Measurements from ENCODE around the gene CHERP. TPM values are rescaled to one million over a fixed set of nuclear protein-coding genes. Genes with fewer than 3 reads are reported as not detected.

CHERP gene
- total RNA-seq, 1 donor from 2014 or later = 7.3 TPM

GRCh38 chr19:16521715-16522289 lies 20.4 kb downstream of the CHERP start:
- Histone ChIP-seq H3K4me3 (ENCODE audit: low read length in 3 of 3) (no peak overlapping the region), H3K9ac (ENCODE audit: low read depth in 1 of 3, low read length in 3 of 3) (no peak overlapping the region), H3K9me3 (ENCODE audit: control insufficient read depth in 3 of 3, low read length in 3 of 3) (no peaks in the 10 kb centered on the region), H3K4me1 (ENCODE audit: control insufficient read depth in 3 of 3, insufficient read depth in 3 of 3, low read length in 3 of 3) (peaks cover 0 to under 1% (median 0%) of the 10 kb centered on the region in 3 donors), H3K27me3 (ENCODE audit: control insufficient read depth in 3 of 3, insufficient read depth in 3 of 3, low read length in 3 of 3) (no peaks in the 10 kb centered on the region), H3K27ac (ENCODE audit: low read depth, low read length) (no peak overlapping the region), H3K36me3 (ENCODE audit: control insufficient read depth in 3 of 3, insufficient read depth in 3 of 3, low read length in 3 of 3) (peaks cover 66 to 83% (median 81%) of the 10 kb centered on the region in 3 donors)

DNA sequence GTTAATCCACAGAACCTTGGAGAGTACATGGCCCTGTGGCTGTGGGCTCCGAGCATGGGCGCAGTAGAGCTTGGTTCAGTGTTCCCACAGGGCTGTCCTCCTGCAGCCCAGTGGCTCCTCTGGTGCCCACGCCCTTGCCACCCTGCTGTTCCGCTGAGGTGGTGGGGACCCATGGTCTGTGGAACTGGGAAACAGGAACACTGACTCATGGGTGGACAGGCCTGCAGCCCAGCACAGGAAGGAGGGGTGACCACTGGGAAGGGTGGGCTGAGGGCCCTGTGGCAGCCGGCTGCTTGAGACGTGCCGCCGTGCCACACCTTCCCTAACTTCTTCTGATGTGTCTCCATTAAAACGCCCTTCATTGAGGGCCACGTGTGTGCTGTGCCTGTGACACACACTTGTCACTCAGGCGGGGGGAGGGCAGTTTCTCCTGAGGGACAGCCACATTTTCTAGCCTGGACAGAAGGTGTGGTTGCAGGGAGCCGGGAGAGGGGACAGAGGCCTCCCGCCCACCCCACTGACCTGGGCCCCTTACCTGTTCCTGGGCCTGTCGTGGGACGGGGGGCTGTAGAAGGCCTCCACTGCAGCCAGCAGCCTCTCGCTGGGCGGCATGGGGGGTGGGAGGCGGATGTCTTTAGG lies 21.1 kb downstream of the CHERP start:
- no peaks in the 10 kb centered on the region for H3K9me3 ChIP-seq (ENCODE audit: control insufficient read depth in 3 of 3, low read length in 3 of 3)
- H3K27ac ChIP-seq (ENCODE audit: low read depth, low read length) = no peak overlapping the region
- no peaks in the 10 kb centered on the region for H3K4me1 ChIP-seq (ENCODE audit: control insufficient read depth in 3 of 3, insufficient read depth in 3 of 3, low read length in 3 of 3)
- no peak overlapping the region for H3K4me3 ChIP-seq (ENCODE audit: low read length in 3 of 3)
- peaks cover 64 to 82% (median 80%) of the 10 kb centered on the region in 3 donors for H3K36me3 ChIP-seq (ENCODE audit: control insufficient read depth in 3 of 3, insufficient read depth in 3 of 3, low read length in 3 of 3)
- H3K27me3 ChIP-seq (ENCODE audit: control insufficient read depth in 3 of 3, insufficient read depth in 3 of 3, low read length in 3 of 3) = no peaks in the 10 kb centered on the region
- H3K9ac ChIP-seq (ENCODE audit: low read depth in 1 of 3, low read length in 3 of 3) = no peak overlapping the region

DNA sequence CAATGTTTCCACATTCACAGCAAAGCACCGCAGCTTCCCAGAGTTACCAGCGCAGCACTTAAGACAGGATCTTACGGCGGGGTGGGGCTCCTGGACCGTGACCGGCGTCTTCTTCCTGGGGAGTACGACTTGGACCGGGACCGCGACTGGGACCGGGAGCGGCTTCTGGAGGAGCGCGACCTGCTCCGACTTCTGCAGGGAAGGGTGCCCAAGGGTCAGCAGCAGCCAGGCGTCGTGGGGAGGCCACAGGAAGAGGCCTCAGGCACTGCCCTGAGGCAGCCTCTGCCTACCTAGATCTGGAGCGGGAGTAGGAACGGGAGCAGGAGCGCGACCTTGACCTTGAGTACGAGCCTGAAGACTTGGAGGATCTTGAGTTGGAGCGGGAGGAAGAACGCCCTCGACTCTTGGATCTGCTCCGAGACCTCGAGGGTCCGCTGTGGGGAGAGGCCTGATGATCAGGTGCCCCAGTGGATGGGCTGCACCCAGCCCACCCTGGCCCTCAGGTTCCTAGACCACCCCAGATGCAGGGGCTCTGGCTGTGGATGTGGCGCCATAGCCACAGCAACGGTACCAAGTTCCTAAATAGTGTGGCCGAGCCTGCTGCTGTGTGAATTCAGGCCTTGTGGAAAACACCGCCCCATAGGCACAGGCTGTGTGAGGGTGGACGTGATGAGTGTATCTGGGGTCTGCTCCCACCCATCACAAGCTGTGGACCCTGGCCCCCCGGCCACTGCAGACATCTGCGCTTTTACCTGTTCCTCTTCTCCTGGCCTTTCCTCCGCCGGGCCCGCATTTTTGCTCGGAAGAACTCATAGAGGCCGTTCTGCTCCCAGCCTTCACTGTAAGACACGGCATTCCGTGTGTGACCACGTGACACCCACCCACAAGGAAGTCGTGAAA lies 21.9 kb downstream of the CHERP start:
- peaks cover 62 to 76% (median 73%) of the 10 kb centered on the region in 3 donors for H3K36me3 ChIP-seq (ENCODE audit: control insufficient read depth in 3 of 3, insufficient read depth in 3 of 3, low read length in 3 of 3)
- H3K4me1 ChIP-seq (ENCODE audit: control insufficient read depth in 3 of 3, insufficient read depth in 3 of 3, low read length in 3 of 3) = no peaks in the 10 kb centered on the region
- H3K4me3 ChIP-seq (ENCODE audit: low read length in 3 of 3) = no peak overlapping the region
- H3K9ac ChIP-seq (ENCODE audit: low read depth in 1 of 3, low read length in 3 of 3) = no peak overlapping the region
- no peaks in the 10 kb centered on the region for H3K9me3 ChIP-seq (ENCODE audit: control insufficient read depth in 3 of 3, low read length in 3 of 3)
- H3K27ac ChIP-seq (ENCODE audit: low read depth, low read length) = no peak overlapping the region
- H3K27me3 ChIP-seq (ENCODE audit: control insufficient read depth in 3 of 3, insufficient read depth in 3 of 3, low read length in 3 of 3) = no peaks in the 10 kb centered on the region

DNA sequence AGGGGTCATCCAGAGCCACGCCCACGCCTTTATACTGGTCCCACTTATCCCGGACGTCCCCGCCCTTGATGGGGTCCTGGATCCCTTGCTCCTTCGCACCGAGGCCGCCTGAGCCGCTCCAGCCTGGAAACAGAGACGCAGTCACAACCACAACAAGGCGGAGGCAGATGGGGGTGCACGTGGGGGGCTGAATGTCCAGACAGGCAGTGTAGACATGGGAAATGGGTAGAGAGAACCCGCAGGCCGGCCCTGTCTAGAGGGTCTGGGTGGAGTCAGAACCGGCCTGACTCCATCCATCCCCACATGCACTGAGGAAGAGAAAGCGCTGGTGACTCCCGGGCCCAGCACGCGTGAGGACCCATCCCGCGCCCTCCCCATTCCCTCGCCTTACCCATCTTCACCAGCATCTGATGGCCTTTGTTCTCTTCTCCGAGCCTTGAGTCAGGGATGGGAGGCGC lies 23.0 kb downstream of the CHERP start:
- no peaks in the 10 kb centered on the region for H3K27me3 ChIP-seq (ENCODE audit: control insufficient read depth in 3 of 3, insufficient read depth in 3 of 3, low read length in 3 of 3)
- H3K4me1 ChIP-seq (ENCODE audit: control insufficient read depth in 3 of 3, insufficient read depth in 3 of 3, low read length in 3 of 3) = no peaks in the 10 kb centered on the region
- H3K4me3 ChIP-seq (ENCODE audit: low read length in 3 of 3) = no peak overlapping the region
- H3K36me3 ChIP-seq (ENCODE audit: control insufficient read depth in 3 of 3, insufficient read depth in 3 of 3, low read length in 3 of 3) = peaks cover 68 to 73% (median 72%) of the 10 kb centered on the region in 3 donors
- H3K9me3 ChIP-seq (ENCODE audit: control insufficient read depth in 3 of 3, low read length in 3 of 3) = no peaks in the 10 kb centered on the region
- no peak overlapping the region for H3K9ac ChIP-seq (ENCODE audit: low read depth in 1 of 3, low read length in 3 of 3)
- no peak overlapping the region for H3K27ac ChIP-seq (ENCODE audit: low read depth, low read length)

DNA sequence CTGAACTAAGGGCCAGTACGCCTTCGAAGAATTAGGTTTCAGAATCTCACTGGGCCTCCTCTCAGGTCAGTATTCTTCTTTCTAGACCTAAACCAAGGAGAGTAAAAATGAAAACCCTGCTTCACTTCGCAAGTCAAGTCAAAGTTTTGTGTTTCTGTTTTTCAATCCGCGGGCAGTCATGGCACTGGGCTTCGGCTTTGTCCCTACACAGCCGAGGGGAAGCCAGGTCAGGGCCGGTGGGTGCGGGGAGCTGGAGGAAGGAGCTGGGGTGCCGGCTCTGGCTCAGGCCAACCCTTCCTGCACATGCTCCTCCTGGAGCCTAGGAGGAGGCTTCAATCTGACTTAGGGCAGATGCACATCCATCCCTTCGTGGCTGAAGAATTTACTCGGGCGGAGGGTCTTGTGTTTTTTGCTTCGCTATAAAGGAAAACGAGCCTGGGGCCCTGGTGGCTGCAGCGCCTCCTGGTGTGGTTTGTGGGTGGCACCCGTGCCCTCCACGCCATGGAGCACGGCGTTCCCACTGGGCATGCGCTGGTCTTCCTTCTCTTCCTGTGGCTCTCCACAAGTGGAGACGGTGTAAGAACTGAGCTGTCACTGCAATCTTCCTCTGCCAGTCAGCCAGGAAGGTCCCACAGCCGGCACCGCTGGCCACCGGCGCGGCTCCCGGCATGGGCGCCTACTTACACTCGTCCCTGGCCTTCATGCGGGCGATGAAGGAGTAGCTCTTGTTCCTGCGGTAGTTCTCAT lies 23.6 kb downstream of the CHERP start:
- Histone ChIP-seq H3K4me1 (ENCODE audit: control insufficient read depth in 3 of 3, insufficient read depth in 3 of 3, low read length in 3 of 3) (no peaks in the 10 kb centered on the region), H3K9me3 (ENCODE audit: control insufficient read depth in 3 of 3, low read length in 3 of 3) (no peaks in the 10 kb centered on the region), H3K27me3 (ENCODE audit: control insufficient read depth in 3 of 3, insufficient read depth in 3 of 3, low read length in 3 of 3) (no peaks in the 10 kb centered on the region), H3K27ac (ENCODE audit: low read depth, low read length) (no peak overlapping the region), H3K4me3 (ENCODE audit: low read length in 3 of 3) (no peak overlapping the region), H3K9ac (ENCODE audit: low read depth in 1 of 3, low read length in 3 of 3) (no peak overlapping the region), H3K36me3 (ENCODE audit: control insufficient read depth in 3 of 3, insufficient read depth in 3 of 3, low read length in 3 of 3) (peaks cover 65 to 69% (median 67%) of the 10 kb centered on the region in 3 donors)

DNA sequence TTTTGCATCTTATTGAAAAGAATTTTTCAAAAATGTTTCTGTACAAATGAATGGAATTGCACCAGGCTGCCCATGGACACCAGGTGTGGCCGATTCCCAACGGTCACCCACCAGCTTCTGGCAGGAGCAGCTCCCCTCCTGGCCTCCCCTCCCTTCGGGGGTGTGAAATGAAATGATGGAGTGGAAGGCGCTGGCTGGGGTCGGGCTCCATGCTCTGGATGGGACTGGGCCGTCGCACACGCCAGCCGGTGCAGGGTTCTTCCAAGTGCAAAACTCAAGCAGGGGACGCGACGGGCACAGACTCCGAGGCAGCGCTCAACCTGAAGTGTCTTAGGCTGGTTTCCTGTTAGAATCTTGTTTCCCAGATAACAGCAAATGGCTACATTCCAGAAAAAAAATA lies 24.2 kb downstream of the CHERP start:
- Histone ChIP-seq H3K27me3 (ENCODE audit: control insufficient read depth in 3 of 3, insufficient read depth in 3 of 3, low read length in 3 of 3) (no peaks in the 10 kb centered on the region), H3K36me3 (ENCODE audit: control insufficient read depth in 3 of 3, insufficient read depth in 3 of 3, low read length in 3 of 3) (peaks cover 64% of the 10 kb centered on the region in 3 donors), H3K9ac (ENCODE audit: low read depth in 1 of 3, low read length in 3 of 3) (no peak overlapping the region), H3K4me1 (ENCODE audit: control insufficient read depth in 3 of 3, insufficient read depth in 3 of 3, low read length in 3 of 3) (no peaks in the 10 kb centered on the region), H3K27ac (ENCODE audit: low read depth, low read length) (no peak overlapping the region), H3K4me3 (ENCODE audit: low read length in 3 of 3) (no peak overlapping the region), H3K9me3 (ENCODE audit: control insufficient read depth in 3 of 3, low read length in 3 of 3) (no peaks in the 10 kb centered on the region)

GRCh38 chr19:16516923-16517610 lies 25.2 kb downstream of the CHERP start:
- Histone ChIP-seq H3K9ac (ENCODE audit: low read depth in 1 of 3, low read length in 3 of 3) (no peak overlapping the region), H3K27ac (ENCODE audit: low read depth, low read length) (no peak overlapping the region), H3K36me3 (ENCODE audit: control insufficient read depth in 3 of 3, insufficient read depth in 3 of 3, low read length in 3 of 3) (peaks cover 61 to 63% (median 61%) of the 10 kb centered on the region in 3 donors), H3K4me3 (ENCODE audit: low read length in 3 of 3) (no peak overlapping the region), H3K4me1 (ENCODE audit: control insufficient read depth in 3 of 3, insufficient read depth in 3 of 3, low read length in 3 of 3) (no peaks in the 10 kb centered on the region), H3K9me3 (ENCODE audit: control insufficient read depth in 3 of 3, low read length in 3 of 3) (no peaks in the 10 kb centered on the region), H3K27me3 (ENCODE audit: control insufficient read depth in 3 of 3, insufficient read depth in 3 of 3, low read length in 3 of 3) (no peaks in the 10 kb centered on the region)

DNA sequence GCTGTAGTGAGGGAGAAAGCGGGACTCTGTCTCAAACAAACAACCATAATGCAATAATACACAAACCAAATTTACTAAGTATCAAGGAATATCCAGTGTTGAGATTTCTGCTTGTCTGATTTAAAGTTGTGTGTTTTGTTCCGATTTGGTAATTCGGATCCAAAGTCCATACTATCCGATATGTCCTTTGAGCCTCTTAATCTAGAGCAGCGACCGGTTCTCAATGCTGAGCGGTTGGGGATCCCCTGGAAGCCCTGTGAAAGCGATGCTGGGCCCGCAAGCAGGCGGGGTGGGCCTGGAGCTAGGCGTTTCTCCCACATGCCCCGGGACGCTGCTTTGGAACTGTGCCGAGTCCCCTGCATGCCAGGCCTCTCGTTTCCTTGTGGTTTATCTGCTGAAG lies 25.9 kb downstream of the CHERP start:
- H3K9ac ChIP-seq (ENCODE audit: low read depth in 1 of 3, low read length in 3 of 3) = no peak overlapping the region
- H3K36me3 ChIP-seq (ENCODE audit: control insufficient read depth in 3 of 3, insufficient read depth in 3 of 3, low read length in 3 of 3) = peaks cover 55 to 60% (median 58%) of the 10 kb centered on the region in 3 donors
- H3K4me1 ChIP-seq (ENCODE audit: control insufficient read depth in 3 of 3, insufficient read depth in 3 of 3, low read length in 3 of 3) = no peaks in the 10 kb centered on the region
- H3K27ac ChIP-seq (ENCODE audit: low read depth, low read length) = no peak overlapping the region
- H3K4me3 ChIP-seq (ENCODE audit: low read length in 3 of 3) = no peak overlapping the region
- H3K9me3 ChIP-seq (ENCODE audit: control insufficient read depth in 3 of 3, low read length in 3 of 3) = no peaks in the 10 kb centered on the region
- no peaks in the 10 kb centered on the region for H3K27me3 ChIP-seq (ENCODE audit: control insufficient read depth in 3 of 3, insufficient read depth in 3 of 3, low read length in 3 of 3)

DNA sequence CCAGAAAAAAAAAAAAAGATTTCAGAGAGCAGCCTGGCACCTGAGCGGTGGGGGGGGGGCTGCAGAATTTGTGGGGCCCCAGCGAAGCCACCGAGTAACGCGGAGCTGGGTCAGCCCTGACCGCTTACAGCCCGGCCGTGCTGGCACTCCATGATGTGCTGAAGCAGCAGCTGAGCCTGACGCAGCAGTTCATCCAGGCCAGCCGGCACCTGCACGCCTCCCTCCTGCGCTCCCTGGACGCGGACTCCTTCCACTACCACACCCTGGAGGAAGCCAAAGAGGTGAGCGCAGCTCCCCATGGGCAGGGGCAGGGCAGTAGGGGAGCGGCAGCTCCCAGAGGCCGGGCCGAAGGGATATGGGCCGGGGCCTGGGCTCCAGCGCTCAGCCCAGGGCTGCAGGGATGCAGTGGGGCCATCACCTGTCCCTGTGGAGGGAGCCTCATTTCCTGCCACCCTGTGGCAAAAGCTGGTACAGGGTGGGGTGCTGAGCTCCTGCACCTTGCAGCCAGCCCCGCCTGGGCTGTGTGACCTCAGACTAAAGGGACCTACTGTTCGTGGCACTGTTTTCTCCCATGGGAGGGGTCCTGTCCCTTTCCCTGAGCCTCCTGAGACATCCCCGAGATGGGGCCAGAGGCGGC lies 27.7 kb downstream of the CHERP start:
- no peaks in the 10 kb centered on the region for H3K27me3 ChIP-seq (ENCODE audit: control insufficient read depth in 3 of 3, insufficient read depth in 3 of 3, low read length in 3 of 3)
- no peaks in the 10 kb centered on the region for H3K9me3 ChIP-seq (ENCODE audit: control insufficient read depth in 3 of 3, low read length in 3 of 3)
- no peak overlapping the region for H3K9ac ChIP-seq (ENCODE audit: low read depth in 1 of 3, low read length in 3 of 3)
- H3K4me1 ChIP-seq (ENCODE audit: control insufficient read depth in 3 of 3, insufficient read depth in 3 of 3, low read length in 3 of 3) = no peaks in the 10 kb centered on the region
- H3K4me3 ChIP-seq (ENCODE audit: low read length in 3 of 3) = no peak overlapping the region
- no peak overlapping the region for H3K27ac ChIP-seq (ENCODE audit: low read depth, low read length)
- peaks cover 39 to 53% (median 50%) of the 10 kb centered on the region in 3 donors for H3K36me3 ChIP-seq (ENCODE audit: control insufficient read depth in 3 of 3, insufficient read depth in 3 of 3, low read length in 3 of 3)
